ENCODE results near the gene EBF3.

GRCh38 chr10:129809841-129810240 is 154.2 kb downstream of the EBF3 start:
- no peak for TF ChIP-seq CTCF (IDR thresholded peaks at IDR 0.05; ENCODE audit: low read depth, low read length)
- TF ChIP-seq EZH2phosphoT487 (IDR thresholded peaks at IDR 0.05; ENCODE audit: low read depth): no peak
